Body of pancreas (tissue), 4 donors: Measurements from ENCODE around the gene BARX2.

Experiments used
- POLR2A ChIP-seq, 3 donors: fragments of 450-650 bp; IDR thresholded peaks; one replicate each; pipeline ENCODE4 v1.6.1; 2016; ENCODE audit warnings: antibody characterized with exemption in 3 of 3, mild to moderate bottlenecking in 2 of 3
- TF ChIP-seq, protein P1 (sequence below), 7 experiments: fragments of 450-650 bp in 4 of 7; fragments of 200-600 bp in 3 of 7; sonication (generic) in 3 of 7; IDR thresholded peaks; one replicate each; pipeline ENCODE4 v1.5.1; 2016 to 2019; ENCODE audit warnings: antibody characterized with exemption in 7 of 7

DNA sequence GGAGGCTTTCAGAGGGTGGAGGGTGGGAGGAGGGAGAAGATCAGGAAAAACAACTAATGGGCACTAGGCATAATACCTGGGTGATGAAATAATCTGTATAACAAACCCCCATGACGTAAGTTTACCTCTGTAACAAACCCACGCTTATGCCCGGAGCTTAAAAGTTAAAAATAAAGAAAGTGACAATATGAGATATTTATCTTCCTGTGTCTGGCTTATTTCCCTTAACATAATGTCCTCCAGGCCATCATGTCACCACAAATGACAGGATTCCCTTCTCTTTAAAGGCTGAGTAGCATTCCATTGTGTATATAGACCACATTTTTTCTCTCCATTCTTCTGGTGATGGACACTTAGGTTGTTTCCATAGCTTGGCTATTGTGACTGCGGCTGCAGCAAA is 79.5 kb downstream of the BARX2 start:
- TF ChIP-seq, protein P1, sequence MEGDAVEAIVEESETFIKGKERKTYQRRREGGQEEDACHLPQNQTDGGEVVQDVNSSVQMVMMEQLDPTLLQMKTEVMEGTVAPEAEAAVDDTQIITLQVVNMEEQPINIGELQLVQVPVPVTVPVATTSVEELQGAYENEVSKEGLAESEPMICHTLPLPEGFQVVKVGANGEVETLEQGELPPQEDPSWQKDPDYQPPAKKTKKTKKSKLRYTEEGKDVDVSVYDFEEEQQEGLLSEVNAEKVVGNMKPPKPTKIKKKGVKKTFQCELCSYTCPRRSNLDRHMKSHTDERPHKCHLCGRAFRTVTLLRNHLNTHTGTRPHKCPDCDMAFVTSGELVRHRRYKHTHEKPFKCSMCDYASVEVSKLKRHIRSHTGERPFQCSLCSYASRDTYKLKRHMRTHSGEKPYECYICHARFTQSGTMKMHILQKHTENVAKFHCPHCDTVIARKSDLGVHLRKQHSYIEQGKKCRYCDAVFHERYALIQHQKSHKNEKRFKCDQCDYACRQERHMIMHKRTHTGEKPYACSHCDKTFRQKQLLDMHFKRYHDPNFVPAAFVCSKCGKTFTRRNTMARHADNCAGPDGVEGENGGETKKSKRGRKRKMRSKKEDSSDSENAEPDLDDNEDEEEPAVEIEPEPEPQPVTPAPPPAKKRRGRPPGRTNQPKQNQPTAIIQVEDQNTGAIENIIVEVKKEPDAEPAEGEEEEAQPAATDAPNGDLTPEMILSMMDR (IDR thresholded peaks at IDR 0.05): no peak
- no peak for TF ChIP-seq POLR2A (IDR thresholded peaks at IDR 0.05)
